AG04449 (cell line): Measurements from ENCODE around the gene ERVW-1.
"Not testable (repeated sequence)": the region's sequence is repeated elsewhere in the genome, so short reads cannot be mapped to it uniquely, and the experiment has no call there.

Experiments
- CTCF ChIA-PET: fragments of 350-600 bp; formaldehyde crosslinking; extraction: SDS; loops from one replicate; lab custom pipeline; 2021; ENCODE audit warnings: antibody characterized with exemption; lab: Yijun Ruan, JAX
- POLR2A ChIA-PET: fragments of 400-600, 350-600 bp; formaldehyde crosslinking; extraction: SDS; loops from one replicate; lab custom pipeline; 2020; ENCODE audit warnings: antibody characterized with exemption, inconsistent platforms; lab: Yijun Ruan, JAX
- DNase-seq: peaks from one replicate; pipeline ENCODE4 v3.0.0-alpha.2; 2010; ENCODE audit warnings: low read depth, low spot score
- H3K4me3 ChIP-seq: 2 replicates; pipeline ENCODE4 v1.5.1; 2011; ENCODE audit warnings: low read depth, mild to moderate bottlenecking, control low read depth, low read length
- CTCF ChIP-seq: IDR thresholded peaks from one replicate; pipeline ENCODE4 v1.5.1; 2011; ENCODE audit warnings: mild to moderate bottlenecking, moderate library complexity, low read length, control low read depth, inconsistent platforms; ENCODE audit not compliant: insufficient read depth; ENCODE audit errors: missing control alignments

ERVW-1 gene

GRCh38 chr7:92446869-92447344 lies 30.8 kb downstream of the ERVW-1 start:
- no peak for TF ChIP-seq CTCF
- ChIA-PET CTCF (interaction anchor here (0.7 to 6.4 kb wide), 43 partner anchors 9 to 1400 kb away, joined by 3 to 121 read pairs (median 4); partner anchors contain the start of genes AKAP9, ANKIB1, CYP51A1 and KRIT1), POLR2A (interaction anchor here (0.7 to 1.3 kb wide), 5 partner anchors 14 to 1382 kb away, joined by 3 to 7 read pairs (median 4); partner anchors contain the start of genes ANKIB1, CYP51A1 and KRIT1)
- no peak overlapping the region for H3K4me3 ChIP-seq
- peak; percentile 46 for DNase-seq

- H3K4me3 ChIP-seq, CTCF ChIA-PET, DNase-seq, POLR2A ChIA-PET: not testable (repeated sequence)
Measured at GRCh38 chr7:92442720-92443119, 35.0 kb downstream of the ERVW-1 start.

- ChIA-PET CTCF (interaction anchor here (2.3 to 2.9 kb wide), 3 partner anchors 9 to 14 kb away, joined by 10 to 14 read pairs (median 12); partner anchors contain the start of gene GATAD1), POLR2A (no interaction called here)
- H3K4me3 ChIP-seq, result no peak overlapping the region
- DNase-seq, result no peak
- TF ChIP-seq CTCF, result no peak
Measured at GRCh38 chr7:92437956-92438491, 39.7 kb downstream of the ERVW-1 start.

GRCh38 chr7:92436612-92437445 lies 40.9 kb downstream of the ERVW-1 start:
- POLR2A ChIA-PET, result no interaction called here
- no peak for TF ChIP-seq CTCF
- no peak overlapping the region for H3K4me3 ChIP-seq
- no peak for DNase-seq
- CTCF ChIA-PET, result interaction anchor here (2.3 to 2.9 kb wide), 3 partner anchors 10 to 13 kb away, joined by 10 to 14 read pairs (median 12); partner anchors contain the start of gene GATAD1

GRCh38 chr7:92435542-92435941 lies 42.2 kb downstream of the ERVW-1 start:
- no peak for TF ChIP-seq CTCF
- no peak overlapping the region for H3K4me3 ChIP-seq
- ChIA-PET POLR2A (no interaction called here), CTCF (interaction anchor here (4.4 kb wide), 1 partner anchor 11 kb away, joined by 24 read pairs; no protein-coding TSS in a partner anchor)
- DNase-seq, result no peak

GRCh38 chr7:92433019-92433418 lies 44.7 kb downstream of the ERVW-1 start:
- TF ChIP-seq CTCF, result no peak
- ChIA-PET CTCF (interaction anchor here (1.9 to 4.4 kb wide), 2 partner anchors 9 to 14 kb away, joined by 8 to 24 read pairs; partner anchors contain the start of gene GATAD1), POLR2A (no interaction called here)
- no peak overlapping the region for H3K4me3 ChIP-seq
- DNase-seq, result no peak
